Effector CD4-positive, alpha-beta T cell (primary cell): ENCODE data around the gene CLASP1.

ENCODE experiments used
- DNase-seq: peaks from one replicate; pipeline ENCODE4 v3.0.0-alpha.2; 2020

Gene CLASP1

DNA sequence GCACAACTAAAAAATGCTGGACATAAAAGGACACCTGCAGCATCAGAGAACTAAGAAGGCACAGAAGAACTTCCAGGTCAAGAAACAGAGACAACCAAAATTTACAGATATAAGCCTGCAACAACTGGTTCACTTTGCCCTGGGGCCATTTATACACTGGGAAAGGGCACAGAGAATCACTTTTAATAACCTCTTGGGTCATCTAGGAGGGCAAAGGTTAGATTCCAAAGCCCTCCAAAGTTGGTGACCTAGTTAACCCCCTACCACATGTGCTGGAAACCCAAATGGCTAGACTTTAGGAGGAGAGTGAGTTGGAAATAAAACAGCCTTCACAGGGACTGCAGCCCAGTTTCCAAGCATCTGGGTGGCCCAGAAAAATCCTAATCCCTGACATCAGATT is 115.3 kb downstream of the CLASP1 start:
- no peak for DNase-seq

GRCh38 chr2:121532894-121533293 is 116.4 kb downstream of the CLASP1 start:
- DNase-seq, result no peak

GRCh38 chr2:121532347-121532766 is 116.9 kb downstream of the CLASP1 start:
- no peak for DNase-seq

GRCh38 chr2:121530212-121530705 is 119.0 kb downstream of the CLASP1 start:
- peak; percentile 79 for DNase-seq

- no peak for DNase-seq
Measured at GRCh38 chr2:121529439-121530211, 119.6 kb downstream of the CLASP1 start.

DNA sequence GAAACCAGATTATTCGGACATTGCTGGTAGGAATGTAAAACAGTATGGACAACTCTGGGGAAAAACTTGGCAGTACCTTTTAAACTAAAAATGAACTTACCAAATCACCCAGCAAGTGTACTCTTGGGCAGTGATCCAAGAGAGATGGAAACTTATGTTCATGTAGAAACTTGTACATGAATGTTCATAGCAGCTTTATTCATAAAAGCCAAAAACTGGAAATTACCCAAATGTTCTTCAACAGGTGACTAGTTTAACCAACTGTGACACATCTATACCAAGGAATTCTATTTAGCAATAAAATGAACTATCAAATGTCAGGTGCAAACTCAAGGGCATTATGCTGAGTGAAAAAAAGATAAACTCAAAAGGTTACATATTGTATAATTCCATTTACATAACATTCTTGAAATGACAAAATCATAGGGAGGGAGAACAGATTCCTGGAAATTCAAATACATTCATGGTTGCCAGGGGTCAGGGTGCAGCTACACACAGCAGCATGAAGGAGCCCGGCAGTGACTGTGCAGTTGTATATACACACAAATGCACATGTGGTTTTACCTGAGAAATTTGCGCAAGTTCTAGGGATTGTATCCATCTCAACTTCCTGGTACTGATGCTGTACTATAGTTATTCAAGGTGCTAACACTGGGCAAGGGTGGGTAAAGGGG is 122.1 kb downstream of the CLASP1 start:
- DNase-seq, result no peak

- DNase-seq, result no peak
Measured at GRCh38 chr2:121524685-121525425, 124.4 kb downstream of the CLASP1 start.

DNA sequence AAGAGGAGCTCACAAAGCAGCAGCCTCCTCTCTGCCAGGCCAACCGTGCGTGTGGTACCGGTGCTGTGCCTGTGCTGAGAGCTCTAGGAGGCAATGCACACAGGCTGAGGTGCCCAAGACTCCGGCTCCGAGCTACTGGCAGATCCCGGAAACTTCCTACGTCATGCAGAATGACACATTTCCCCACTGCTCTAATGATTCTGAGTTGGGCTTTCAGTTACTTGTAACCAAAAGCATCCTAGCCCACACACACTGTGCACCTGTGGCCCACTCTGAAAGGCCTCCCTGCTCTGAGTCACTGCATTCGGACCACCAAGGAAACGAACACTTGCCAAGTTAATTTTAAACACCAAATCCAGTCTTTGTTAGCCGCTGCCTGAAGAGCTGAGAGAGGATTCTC is 127.9 kb downstream of the CLASP1 start:
- DNase-seq, result no peak

DNA sequence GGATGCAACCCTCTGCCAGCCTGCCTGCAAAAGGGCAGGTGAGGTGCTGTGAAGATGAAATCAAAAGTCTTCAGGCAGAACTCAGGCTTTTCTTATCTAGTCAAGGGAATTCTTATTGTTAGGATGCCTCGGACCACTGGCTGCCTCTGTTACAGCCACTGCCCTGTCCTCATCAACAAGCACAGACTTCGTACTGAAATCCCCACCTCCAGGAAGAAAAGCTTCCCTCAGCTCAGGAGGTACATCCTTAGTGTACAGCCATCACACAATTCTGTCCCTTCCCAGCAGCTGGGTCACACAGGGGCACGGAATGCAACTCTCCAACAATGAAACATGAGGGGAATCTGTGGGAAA is 128.6 kb downstream of the CLASP1 start:
- DNase-seq, result no peak

- no peak for DNase-seq
Measured at GRCh38 chr2:121519732-121520640, 129.3 kb downstream of the CLASP1 start.

- no peak for DNase-seq
Measured at GRCh38 chr2:121519153-121519552, 130.1 kb downstream of the CLASP1 start.

DNA sequence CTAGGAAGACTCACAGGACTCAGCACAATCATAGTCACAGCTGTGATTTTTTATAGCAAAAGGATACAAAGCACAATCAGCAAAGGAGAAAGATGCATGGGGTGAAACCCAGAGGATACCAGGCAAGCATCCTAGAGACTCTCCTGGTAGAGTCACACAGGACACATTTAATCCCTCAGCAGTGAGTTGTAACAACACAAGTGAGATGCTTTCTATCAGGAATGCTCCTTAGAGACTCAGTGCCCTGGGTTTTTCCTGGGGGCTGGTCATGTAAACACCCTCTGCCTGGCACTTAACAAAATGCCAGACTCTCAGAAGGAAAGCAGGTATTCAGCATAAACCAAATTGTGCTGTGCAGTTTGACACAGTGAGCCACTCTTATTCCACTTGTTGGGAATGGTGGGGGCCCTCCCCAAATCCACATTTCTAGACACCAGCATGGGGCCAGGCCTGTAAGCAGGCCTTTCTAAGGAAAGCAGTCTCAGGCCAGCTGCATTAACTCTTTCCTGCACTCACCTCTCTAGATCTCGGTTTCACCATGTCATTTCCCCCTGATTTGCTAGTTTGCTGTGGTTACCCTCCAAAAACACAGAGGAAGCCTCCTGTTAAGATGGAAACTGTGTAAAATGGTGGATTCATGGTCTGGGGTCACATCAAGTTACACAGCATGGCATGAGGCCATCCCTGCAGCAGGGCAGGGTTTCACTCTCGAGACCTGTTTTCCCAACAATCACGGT is 135.5 kb downstream of the CLASP1 start:
- DNase-seq, result no peak

DNA sequence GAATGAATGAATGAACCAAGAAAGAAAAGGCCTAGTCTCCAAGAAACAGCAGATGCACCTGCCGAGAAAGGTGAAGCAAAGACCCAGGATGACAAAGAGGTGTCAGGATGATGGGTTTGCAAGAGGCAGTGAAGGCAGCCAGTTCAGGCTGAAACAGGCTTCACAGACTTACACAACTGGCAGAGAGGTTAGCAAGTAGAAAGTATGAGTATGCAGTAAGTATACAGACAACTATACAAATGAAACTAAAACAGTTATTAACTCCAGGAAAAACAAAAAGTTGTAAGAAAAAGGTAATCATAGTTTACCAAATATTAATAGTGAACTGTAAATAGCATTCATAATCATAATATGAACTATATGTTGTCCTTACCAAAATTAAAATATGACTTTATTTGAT is 138.4 kb downstream of the CLASP1 start:
- DNase-seq, result no peak

- no peak for DNase-seq
Measured at GRCh38 chr2:121506621-121507020, 142.6 kb downstream of the CLASP1 start.

DNA sequence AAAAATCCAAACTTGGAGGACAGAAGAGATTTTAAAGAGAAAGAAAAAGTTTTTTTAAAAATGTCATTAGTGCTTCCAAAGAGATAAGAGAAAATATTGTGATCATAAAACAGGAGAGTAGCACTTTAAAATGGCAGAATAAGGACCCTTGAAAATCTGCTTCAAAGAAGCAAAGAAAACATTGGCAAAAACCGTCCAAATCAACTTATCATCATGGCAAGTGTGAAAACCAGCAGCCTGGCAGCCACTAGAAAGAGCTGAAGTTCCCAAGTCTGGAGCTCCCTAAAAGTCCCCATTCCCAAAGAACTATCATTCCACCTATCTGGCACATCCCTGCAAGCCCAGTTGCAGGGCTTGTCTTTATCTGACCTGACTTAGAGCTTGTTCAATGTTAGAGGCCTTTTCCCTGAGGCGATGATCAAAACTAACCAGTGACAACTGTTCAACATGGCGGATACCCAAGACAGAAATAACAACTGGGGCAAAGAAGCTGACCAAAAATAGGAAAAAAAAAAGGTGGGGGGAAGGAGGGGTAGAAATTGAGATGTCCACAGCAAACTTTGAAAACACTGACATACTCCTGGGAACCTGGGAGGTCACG is 143.2 kb downstream of the CLASP1 start:
- DNase-seq, result no peak

- DNase-seq, result no peak
Measured at GRCh38 chr2:121505005-121505404, 144.3 kb downstream of the CLASP1 start.

GRCh38 chr2:121504316-121504715 is 144.9 kb downstream of the CLASP1 start:
- no peak for DNase-seq

GRCh38 chr2:121502781-121503180 is 146.5 kb downstream of the CLASP1 start:
- DNase-seq, result no peak

- no peak for DNase-seq
Measured at GRCh38 chr2:121502246-121502645, 147.0 kb downstream of the CLASP1 start.

- no peak for DNase-seq
Measured at GRCh38 chr2:121501554-121501953, 147.7 kb downstream of the CLASP1 start.

DNA sequence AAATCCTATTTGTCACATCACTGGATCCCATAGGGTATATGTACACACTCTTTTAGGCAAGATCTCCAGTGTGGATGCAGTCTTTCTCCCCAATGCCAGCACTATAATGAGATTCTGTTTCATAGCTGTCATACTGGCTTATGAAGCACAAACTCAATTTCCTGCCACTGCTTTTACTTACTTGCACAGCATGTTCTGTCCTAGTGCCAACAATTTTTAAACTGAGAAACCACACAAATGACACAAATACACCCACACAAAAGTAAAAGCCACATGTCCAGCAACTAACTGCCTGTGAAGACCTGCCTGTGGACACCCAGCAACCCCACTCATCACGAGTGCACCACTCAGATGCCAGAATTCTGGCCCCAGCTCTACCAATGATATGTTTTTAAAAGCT is 148.2 kb downstream of the CLASP1 start:
- no peak for DNase-seq
